Activated CD4-positive, alpha-beta T cell treated with anti-CD3 and anti-CD28 coated beads for 1 hour (primary cell): ENCODE results near the gene DOK7.
"Not testable (repeated sequence)": the region's sequence is repeated elsewhere in the genome, so short reads cannot be mapped to it uniquely, and the experiment has no call there.

ENCODE experiments used
- DNase-seq: peaks from one replicate; pipeline ENCODE4 v3.0.0-alpha.2; 2020

Gene DOK7

DNA sequence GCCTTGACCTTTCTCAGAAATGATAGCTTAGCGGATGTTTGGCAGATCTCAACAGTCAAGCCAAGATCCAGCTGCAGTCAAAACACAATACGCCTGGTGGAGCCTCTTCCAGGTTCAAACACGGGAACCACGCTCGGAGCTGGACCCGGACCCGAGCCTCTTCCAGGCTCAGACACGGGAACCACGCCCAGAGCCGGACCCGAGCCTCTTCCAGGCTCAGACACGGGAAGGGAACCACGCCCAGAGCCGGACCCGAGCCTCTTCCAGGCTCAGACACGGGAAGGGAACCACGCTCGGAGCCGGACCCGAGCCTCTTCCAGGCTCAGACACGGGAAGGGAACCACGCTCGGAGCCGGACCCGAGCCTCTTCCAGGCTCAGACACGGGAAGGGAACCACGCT is 48.5 kb downstream of the DOK7 start:
- not testable (repeated sequence) for DNase-seq

DNA sequence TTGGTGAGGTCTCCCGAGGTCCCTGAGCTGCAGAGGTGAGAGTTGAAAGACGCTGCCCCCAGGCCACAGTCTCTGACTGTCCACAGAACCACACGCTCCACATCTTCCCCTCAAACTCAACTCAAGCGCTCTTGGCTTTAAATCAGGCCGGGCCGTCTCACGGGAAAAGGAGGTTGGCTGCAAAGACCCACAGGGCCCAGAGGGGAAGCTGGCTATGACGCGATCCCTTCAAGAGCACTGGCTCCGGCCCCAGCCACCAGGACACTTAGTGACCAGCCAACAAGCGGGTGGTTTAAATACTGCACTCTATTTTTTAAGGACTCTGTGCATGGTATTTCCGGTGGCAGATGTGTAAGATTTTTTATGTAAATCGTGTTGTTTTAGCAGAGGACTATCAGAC is 49.2 kb downstream of the DOK7 start:
- no peak for DNase-seq

DNA sequence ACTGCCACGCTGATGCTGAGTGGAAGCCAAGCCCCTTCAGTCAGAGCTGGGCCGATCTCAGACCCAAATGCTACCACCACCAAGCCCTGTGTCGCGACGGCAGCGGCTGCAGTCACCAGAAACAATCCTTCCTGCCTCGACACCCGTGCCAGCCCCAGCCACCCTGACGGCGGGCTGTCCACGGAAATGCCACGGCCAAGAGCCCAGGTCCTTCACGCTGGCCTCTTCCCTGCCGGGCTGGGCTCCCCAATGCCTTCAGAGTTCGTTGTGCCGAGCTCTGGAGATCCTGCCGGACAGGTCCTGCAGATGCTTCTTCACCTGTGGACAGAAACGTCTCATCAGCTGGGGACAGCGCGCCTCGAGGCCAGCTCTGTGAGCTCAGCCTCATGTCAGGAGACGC is 49.6 kb downstream of the DOK7 start:
- no peak for DNase-seq

DNA sequence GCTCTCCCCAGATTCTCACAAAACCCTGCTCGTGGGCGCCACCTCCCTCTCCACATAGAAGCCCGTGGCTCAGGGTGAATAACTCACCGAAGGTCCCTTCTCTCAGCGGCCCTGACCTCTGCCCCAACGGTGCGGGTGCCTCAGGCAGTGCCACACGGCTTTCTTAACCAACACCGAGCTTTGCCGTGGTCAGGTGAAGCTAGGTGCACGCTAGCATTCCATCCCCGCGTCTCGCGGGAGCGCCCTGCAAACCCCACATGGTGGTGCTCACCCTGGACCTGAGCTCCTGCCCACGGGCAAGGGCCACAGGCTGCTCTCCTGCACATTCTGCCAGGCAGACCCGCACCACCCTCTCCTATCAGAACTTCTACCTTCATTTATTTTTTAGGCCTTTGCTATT is 50.7 kb downstream of the DOK7 start:
- no peak for DNase-seq

DNA sequence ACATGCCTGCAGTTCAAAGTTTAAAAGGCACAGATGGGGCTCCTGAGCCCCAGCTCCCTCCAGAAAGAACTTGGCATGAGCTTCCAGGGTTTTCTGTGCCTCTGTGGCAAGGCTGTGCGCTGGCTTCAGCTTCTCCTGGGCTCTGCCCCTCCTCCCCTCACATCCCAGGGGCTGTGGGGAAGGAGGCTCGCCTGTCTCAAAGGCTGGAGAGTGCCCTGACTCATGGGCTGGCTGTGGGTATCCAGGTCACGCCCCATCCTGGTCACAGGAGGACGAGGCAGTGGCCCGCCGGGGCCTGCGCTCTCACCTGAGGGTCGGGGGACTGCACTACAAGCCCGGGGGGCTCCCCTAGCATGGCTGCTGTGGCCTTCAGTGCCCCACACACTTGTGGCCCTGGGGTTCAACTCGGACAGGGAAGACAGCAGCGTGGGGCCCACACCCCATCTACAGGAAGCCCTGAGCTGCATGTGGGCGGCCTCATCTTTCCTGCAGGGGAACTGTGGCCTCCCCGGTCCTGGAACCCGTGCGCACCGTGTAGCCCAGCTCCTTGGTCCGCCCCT is 51.2 kb downstream of the DOK7 start:
- no peak for DNase-seq

DNA sequence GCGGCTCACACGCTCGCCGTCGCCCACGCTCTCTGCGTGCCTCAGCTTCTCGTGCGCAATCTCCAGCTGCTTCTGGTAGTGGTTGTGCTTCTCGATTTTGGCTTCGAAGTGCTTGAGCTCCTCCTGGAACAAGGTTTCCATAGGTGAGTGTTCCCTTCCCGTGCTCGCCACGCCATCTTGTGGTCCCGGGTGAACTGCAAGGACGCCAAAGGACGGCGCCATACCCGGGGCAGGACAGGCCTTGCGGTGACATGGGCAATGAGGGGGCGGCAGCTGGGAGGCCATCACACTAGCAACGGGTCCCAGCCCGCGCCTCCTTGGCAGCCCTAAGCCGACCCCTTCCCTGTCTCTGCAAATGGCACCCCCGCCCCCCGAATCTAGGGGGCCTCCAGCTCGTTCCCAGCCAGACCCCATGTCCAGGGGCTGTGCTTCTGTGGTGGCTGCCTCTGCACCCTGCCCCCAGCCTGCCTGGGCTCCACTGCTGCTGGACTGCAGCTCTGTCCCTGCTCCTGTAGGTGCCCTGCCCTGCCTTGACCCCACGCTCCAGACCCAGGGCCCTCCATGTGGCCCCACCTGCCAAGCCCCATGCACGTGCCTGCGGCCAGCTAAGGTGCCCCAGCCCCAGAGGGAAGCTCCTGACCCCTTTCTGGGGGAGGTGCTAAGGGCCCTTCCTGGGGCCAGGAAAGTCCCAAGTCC is 51.8 kb downstream of the DOK7 start:
- no peak for DNase-seq

DNA sequence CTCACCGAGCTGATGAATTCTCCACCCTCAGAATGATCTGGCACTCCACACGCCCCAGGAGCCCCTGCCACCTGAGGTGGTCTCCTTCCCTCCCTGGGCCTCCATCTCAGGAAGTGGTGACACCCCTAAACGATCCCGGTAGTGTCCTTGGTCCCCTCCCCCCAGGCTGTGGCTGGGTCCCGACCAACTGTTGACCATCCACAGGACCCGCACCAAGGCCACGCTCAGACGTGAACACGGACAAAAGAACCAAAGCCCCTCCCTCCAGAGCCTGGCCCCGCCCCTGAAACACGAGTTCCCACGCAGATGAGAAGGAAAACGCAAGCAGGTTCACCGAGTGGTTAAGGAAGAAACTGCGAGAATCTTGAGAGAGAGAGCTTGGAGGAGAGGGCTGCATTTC is 52.5 kb downstream of the DOK7 start:
- DNase-seq: no peak

DNA sequence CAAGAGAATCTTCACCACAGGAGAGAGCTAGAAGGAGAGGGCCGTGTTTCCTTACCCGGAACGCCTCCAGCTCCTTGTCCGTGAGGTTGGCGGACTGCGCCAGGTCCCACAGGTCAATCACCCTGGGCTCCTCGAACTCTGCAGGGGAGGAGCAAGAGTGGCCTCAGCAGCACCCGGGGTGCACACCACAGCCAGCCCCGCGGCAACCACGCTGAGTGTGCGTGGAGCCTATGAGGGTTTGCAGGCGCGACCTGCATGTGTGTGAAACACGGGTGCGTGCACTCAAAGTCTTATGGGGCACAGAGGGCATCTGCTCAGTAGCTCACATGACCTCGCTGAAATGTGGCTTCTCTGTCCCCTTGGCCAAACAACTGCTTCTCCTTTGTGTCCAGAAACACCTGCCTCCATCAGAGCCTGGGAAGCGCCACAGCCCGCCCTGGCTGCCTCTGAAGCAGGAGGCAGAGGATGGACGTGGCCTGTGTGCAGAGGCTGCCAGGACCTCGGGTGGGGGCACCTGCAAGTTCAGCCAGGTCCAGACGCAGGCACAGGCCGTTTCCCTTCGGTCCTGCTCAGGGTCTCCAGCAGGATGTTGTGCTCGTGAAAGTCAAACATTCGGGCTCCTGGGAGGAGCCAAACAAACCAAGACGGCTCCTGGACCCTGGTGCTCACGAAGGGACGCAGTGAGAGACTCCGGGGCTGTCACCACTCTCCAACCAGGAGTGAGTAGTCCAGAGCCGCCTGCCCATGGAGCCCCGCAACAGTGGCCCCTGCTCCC is 53.1 kb downstream of the DOK7 start:
- DNase-seq: no peak

DNA sequence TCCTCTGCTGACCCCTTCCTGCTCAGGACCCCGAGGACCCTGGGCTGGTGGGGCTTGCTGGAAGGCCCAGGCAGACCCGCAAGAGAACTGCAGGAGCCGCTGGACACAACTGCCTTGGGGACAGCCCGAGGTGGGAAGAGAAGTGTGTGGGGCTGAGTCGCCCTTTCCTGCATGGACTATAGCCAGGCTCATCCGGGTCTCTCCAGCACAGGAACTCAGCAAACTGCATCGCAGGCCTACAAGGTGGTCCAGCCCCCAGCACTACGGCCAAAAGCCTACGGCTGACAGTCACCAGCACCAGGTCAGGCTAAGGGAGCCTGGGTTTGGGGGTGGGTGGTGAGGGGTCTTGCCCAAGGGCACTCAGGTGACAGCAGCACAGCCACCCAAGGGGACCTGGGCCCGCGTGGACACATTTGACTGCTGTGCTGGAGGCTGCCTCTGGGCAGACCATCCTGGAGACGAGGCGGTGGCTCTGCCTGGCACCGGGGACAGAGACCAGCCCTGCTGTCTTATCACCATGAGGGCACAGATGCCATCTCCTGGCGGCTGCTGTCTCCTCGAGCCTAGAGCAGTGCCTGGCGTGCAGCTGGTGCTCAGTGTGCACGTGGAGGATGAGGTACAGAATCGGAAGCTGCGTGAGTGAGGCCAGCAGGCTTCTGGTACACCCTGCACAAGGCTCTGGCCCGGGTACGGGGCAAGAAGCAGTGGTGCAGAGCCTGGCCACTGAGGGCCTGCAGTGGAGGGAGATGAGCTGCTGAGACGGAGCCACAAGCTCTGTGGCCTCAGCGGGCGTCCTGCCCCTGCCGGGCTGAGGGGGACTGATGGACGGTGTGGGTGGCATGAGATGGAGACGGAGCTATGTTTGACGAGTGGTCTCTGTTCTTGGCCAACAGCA is 54.0 kb downstream of the DOK7 start:
- DNase-seq: no peak

DNA sequence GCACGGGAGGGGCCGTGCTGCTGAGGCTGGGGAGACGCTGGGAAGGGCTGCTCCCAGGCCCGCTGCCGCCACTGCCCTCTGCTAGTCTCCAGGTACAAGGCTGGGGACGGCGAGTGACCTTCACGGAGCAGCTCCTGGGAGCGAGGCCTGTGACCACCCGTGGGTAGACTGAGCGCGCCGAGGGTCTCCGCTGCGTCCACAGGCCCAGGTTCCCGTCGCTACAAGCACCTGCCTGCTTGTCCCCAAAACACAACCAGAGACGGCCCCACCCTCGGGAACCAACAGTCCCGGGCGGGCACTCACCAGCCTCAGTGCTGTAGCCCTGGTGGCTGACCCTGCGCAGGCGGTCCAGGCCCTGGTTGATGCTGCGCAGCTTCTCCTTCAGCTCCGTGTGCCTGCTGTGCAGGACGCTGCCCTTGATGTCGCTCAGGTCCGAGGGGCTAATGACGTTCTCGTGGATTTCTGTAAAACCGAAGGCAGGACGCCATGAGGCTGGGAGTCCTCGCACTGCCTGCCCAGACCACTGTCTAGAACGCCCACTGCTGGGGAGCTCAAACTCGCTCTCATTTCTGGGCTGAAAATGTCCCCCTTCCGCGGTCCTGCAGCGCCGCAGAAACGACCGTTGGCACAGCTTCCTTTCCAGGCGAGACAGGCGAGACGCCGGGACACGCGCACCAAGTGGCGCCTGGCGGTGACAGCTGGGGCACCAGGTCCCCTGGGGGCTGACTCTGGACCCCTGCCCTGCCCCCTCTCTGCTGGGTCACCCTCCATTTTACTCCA is 54.8 kb downstream of the DOK7 start:
- DNase-seq: no peak

DNA sequence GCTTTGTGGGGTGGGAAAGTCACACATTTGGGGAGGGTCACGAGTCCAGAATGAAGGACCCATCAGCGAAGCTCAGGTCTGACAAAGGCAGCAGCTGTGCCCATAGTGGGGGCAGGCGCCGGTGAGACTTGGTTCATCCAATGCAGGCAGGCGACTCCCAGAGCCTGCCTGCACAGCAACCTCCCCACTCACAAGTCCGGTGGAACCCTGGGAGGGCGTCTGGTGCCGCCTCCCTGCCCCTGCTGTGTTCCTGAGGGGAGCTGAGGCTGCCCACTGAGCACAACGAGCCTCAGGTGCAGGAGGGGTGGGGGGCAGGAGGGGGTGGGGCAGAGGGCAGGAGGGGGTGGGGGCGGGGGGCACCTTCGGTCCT is 55.4 kb downstream of the DOK7 start:
- DNase-seq: no peak

DNA sequence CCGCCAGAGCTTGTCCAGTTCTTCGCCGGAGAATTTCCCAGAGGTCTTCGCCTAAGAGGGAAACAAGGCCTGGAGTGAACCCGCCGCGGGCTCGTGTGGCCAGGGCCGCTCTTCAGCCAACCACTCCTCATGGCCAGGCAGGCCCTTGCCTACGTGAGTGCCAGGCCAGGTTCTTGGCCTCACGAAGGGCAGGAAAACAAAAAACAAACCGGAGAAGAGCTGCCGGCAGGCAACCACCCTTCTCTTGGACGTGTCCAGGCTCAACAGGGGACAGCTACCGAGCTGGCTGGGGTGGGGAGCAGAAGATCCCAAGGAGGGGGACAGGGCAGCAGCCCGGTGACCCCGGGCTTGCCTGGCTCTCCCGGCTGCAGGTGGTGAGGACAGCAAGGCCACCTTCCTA is 55.8 kb downstream of the DOK7 start:
- DNase-seq: no peak

DNA sequence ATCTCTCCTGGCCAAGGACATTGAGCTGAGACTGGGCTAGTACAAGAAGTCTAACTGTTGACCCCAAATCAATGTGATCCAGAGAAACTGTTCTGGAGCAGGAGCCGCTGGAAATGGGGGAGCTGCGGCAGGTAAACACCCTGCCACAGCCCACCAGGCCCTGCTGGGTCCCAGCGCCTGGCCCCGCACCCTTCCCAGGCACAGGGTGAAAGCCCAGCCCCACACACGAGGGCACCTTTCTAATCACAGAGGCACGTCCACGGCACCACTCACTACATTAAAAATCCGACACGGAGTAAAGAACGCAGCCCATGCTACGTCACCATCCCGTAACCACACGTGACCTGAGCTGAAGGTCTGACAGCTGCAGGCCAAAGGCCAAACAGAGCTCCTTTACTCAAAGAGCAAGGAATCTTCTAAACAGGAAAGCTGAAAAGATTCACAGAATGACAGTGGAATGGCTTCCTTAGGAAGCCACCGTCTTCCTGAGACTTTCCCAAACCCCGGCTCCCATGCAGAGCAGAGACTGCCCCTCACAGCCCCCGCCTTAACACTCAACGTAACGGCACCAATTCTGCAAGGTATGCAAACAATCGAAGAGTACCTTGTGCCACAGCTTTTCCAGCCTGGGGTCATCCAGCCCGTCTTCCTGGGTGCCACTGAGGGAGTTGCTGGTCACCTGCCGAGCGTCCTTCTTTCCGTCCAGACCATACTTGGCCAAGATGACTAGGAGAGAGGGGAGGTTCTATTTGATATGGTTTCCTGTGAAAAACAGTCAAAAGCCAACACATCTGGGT is 56.6 kb downstream of the DOK7 start:
- no peak for DNase-seq

DNA sequence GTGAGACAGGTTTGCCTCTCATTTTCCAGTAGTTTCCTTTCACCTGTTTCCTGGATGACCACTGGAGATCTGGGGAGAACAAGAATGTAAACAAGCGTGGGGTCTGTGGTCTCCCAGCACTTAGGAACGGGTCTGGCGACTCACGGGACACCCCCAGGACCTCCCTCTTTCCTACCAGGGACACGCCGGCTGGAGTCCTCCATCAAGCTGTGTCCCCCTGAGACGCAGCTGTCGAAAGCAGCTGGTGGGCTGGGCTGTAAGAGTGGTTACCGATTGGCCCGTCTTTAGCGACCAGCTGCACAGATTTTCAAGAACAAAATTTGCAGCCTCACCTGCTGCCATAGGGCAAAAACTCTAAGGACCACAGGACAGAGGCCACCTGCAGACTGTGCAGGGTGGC is 57.2 kb downstream of the DOK7 start:
- DNase-seq: no peak

DNA sequence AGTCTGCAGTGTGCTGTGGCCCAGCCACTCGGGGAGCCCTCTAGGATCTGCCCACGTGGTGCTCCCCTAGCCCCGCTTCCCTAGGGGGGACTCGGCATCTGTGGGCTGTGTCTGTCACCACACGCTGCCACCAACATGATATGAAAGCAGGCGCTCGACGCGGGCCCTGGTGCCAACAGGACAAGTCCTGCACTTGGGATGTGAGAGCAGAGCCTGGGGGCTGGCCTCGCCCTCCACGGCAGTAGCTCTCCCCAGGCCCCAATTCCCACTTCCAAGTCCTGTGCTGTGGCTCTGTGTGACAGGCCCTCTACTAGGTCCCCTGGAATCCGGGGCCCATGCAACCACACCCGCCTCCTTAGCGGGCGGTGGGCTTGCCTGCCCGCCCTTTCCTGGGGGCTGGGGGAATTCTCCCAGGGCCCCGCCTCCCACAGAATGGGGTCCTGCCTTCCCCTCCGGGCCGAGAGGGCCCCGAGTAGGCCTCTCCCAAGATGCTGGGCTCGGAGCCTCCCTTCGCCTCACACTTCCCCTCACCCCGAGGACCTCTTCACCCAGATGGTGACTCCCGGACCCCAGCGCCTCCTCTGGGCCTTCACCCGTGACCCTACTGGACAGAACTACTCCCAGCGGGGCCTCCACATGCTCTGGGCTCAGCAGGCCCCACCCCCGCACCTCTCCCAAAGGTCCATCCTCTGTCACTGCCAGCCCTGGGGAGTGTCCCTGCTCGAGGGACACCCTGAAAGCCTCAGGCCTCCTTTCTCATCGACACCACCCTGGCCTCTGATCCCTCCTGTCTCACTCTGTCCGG is 57.9 kb downstream of the DOK7 start:
- no peak for DNase-seq

DNA sequence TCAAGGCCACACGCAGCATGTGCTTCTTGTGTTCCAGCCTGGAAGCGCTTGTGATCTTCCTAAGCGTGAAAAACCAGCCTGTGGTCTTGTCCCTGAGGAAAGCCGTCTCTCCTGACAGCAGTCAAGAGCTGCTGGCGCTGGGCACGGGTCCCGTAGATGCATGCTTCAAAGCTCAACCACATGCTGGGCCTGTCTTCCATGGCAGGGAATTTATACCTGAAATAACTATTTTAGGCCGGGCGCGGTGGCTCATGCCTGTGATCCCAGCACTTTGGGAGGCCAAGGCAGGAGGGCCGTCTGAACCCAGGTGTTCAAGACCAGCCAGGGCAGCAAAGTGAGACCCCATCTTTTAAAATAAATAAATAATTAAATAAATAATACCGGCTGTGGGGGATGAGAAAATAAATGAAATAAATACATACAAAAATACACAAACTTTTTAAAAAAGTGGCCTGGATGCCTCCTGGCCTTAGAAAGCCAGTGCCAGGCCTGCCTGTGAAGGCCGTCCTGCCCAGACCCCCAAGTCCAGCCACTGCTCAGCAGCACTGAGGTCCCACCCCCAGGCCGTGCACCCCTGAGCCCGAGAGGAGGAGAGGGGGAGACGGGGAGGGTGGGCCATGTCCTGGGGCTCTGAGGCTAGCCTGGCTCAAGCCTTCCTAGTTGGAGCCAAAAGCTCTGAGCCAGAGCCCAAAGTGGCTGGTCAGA is 58.7 kb downstream of the DOK7 start:
- DNase-seq: no peak

DNA sequence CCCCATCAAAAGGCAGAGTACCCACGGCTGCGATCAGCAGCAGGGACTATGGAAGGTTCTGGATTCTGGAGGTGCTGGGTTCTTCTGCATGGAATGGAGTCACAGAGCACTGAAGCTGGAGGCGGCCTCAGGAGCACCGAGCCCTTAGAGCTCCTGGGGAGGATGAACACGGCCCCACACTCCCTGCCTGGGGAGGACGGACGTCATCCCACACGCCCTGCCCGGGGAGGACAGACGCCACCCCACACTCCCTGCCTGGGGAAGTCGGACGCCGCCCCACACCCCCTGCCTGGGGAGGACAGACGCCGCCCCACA is 59.2 kb downstream of the DOK7 start:
- no peak for DNase-seq

DNA sequence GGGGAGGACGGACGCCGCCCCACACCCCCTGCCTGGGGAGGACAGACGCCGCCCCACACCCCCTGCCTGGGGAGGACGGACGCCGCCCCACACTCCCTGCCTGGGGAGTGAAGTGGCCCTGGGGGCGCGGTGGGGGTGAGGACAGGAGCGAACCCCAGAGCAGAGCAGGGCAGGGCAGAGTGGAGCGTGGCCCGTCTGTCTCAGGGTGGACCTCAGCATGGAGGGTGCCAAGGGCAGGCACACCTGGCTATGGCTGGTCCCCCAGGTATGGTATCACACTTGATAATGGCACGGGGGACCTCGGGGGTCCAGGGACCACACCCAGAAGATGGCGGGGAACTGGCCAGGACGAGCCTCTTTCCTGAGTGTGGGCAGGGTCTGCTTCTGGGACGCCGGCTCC is 59.5 kb downstream of the DOK7 start:
- DNase-seq: no peak

DNA sequence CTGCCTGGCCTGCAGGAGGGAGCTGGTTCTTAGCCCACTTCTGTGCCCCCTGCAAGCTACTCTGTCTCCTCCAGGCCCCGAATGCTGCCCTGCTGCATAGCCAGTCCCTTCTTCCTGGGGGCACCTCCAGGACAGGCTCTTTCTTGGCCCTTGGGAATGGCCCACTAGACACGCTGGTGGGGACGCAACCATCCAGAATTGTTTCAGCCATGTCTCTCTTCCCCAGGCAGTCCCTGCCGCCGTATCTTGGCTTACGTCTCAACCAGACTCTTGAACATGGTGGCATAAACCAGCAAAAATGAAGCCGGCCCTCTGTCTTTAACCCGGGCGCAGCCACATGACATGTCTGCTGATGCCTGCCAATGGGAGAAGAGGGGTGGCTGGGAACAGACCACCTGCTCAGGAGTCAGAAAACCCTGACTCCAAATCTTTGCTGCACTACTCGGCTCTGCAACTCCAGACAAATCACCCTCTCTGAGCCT is 60.1 kb downstream of the DOK7 start:
- no peak for DNase-seq

DNA sequence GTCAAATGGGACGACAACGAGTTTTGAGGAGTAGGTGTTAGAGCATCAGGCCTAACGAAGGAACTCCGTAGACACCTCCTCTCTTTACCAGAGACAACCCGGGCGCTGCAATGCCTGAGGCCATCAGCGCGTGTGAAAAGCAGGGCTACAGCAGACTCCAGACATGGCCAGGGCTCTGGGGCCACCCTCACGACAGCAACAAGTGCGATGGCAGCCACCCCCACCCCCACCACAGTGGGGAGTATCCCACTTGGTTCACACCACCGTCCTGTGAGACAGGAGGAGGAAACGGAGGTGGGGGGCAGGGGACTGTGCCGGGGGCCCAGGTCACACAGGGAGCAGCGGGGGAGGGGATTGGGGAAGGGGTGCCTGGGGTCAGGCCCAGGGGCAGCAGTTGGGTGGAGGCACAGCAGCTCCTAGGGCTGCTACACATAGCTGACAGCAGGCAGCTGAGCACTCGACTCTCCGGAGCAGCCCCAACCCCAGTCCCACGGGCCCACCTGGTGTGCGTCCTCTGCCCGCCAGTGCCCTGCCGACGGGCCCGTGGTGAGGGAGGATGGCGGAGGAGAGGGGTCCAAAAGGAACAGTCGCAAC is 60.6 kb downstream of the DOK7 start:
- DNase-seq: no peak
